ENCODE results near the gene CNDP1.
"Not testable (repeated sequence)": the region's sequence is repeated elsewhere in the genome, so short reads cannot be mapped to it uniquely, and the experiment has no call there.

CNDP1 gene

GRCh38 chr18:74498712-74499627 lies 35.3 kb upstream of the CNDP1 start:
- H3K4me3 ChIP-seq, result no peak overlapping the region
- DNase-seq (ENCODE audit: low spot score), result no peak
- TF ChIP-seq CTCF (IDR thresholded peaks at IDR 0.05), result no peak

DNA sequence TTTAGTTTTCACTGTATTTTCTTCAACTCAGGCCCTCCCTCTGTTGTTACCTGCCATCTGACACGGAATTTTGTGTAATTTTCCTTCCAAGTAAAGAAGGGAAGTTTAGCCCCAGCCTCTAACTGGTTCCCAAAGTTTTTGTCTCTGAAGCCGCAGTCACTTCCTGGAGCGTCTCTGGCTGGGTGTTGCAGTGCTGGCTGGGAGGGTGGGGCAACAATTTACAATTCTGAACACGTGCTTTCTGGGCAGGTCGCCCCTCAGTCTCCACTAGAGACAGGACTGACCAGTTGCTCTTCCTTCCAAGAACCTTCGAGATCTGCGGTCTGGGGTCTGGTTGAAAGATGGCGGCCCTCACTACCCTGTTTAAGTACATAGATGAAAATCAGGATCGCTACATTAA lies 34.7 kb upstream of the CNDP1 start:
- H3K27ac ChIP-seq, result peak overlapping the region in 1 of 2 donors; percentile 56
- peak overlapping the region; percentile 11 for H3K4me3 ChIP-seq
- no peak for DNase-seq (ENCODE audit: low spot score)

More at GRCh38 chr18:74498712-74499627, 35.3 kb upstream of the CNDP1 start:
- H3K27ac ChIP-seq, result peak overlapping the region in 1 of 2 donors; percentile 56

DNA sequence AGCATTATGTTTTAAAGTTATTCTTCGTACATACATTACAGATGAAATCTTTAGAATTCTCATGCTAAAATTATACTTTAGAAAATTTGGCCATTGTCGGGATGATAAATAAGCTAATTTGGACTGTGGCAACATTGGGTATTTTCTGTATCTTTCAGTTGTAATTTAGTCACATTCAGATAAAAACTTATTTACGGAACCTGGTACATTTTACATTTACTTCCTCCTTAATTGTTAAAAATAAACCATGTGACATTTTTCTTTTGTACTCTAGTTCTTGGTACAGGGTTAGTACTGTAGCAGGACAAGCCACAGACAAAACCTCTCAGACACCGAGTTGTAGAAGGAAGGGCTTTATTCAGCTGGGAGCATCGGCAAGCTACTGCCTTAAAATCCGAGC lies 33.9 kb upstream of the CNDP1 start:
- Histone ChIP-seq H3K27ac (peak overlapping the region in 1 of 2 donors; percentile 54), H3K4me3 (peak overlapping the region; percentile 11)

More for the DNA sequence above, 34.7 kb upstream of the CNDP1 start:
- TF ChIP-seq CTCF (IDR thresholded peaks at IDR 0.05), result no peak

DNA sequence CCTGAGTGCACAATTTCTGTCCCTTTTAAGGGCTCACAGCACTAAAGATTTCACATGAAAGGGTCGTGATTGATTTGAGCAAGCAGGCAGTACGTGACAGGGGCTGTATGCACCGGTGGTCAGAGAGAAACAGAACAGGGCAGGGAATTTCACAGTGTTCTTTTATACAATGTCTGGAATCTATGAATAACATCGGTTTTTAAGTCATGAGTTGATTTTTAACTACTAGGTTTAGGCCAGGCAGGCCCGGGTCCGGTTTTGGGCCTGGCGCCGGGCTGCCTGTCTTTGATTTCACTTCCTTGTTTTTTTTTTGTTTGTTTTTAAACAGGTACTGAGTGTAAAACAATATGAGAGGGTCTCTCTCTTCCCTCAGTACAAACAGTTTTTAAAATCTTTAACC lies 33.5 kb upstream of the CNDP1 start:
- not testable (repeated sequence) for H3K4me3 ChIP-seq
- peak overlapping the region in 1 of 2 donors; percentile 54 for H3K27ac ChIP-seq

More for the DNA sequence above, 33.9 kb upstream of the CNDP1 start:
- TF ChIP-seq CTCF (IDR thresholded peaks at IDR 0.05), result no peak
- DNase-seq (ENCODE audit: low spot score), result no peak

GRCh38 chr18:74501386-74501785 lies 32.9 kb upstream of the CNDP1 start:
- Histone ChIP-seq H3K27ac (peak overlapping the region in 1 of 2 donors; percentile 54), H3K4me3 (no peak overlapping the region)
- DNase-seq (ENCODE audit: low spot score), result no peak
- TF ChIP-seq CTCF (IDR thresholded peaks at IDR 0.05), result no peak

More for the DNA sequence above, 33.5 kb upstream of the CNDP1 start:
- DNase-seq (ENCODE audit: low spot score), result not testable (repeated sequence)

- TF ChIP-seq CTCF (IDR thresholded peaks at IDR 0.05), result no peak
- no peak overlapping the region for H3K4me3 ChIP-seq
- peak; percentile 19 for DNase-seq (ENCODE audit: low spot score)
- H3K27ac ChIP-seq, result no peak overlapping the region
These were observed 31.2 kb upstream of the CNDP1 start for GRCh38 chr18:74503137-74503536.

DNA sequence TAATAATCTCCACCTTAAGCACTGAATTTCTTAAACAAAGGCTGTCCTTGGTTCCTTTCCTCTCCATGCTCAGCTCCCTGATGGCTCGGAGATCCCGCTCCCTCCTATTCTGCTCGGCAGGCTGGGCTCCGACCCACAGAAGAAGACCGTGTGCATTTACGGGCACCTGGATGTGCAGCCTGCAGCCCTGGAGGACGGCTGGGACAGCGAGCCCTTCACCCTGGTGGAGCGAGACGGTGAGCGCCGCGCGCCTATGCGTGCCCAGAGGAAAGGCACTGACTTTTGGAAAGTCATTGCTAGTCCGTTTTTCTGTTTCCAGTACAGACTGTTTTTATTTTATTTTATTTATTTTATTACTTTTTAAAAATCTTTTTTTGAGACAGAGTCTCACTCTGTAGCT lies 28.5 kb upstream of the CNDP1 start:
- no peak overlapping the region for H3K4me3 ChIP-seq
- peak; percentile 56 for DNase-seq (ENCODE audit: low spot score)
- no peak for TF ChIP-seq CTCF (IDR thresholded peaks at IDR 0.05)
- H3K27ac ChIP-seq, result no peak overlapping the region

All from coronary artery (tissue), 2 donors.